GM23338 (cell line): Measurements from ENCODE around the gene FOLR1. TPM values are rescaled to one million over a fixed set of nuclear protein-coding genes. Genes with fewer than 3 reads are reported as not detected.
A peak's percentile ranks its signal among the peaks of the same experiment; 100 is the strongest.

Source experiments
- ATAC-seq: fragments of 200-7000 bp; cut with Tn5 transposase; 3 replicates; pipeline ENCODE4 v1.9.1; 2020
- DNase-seq: peaks from one replicate; pipeline ENCODE4 v3.0.0-alpha.2; 2015; ENCODE audit warnings: low spot score
- H2AFZ ChIP-seq: fragments of 200-600 bp; sonication (generic); 2 replicates; pipeline ENCODE4 v1.8.0; 2016; ENCODE audit warnings: antibody characterized with exemption, mild to moderate bottlenecking, moderate library complexity
- H3F3A ChIP-seq: fragments of 200-600 bp; sonication (generic); replicated peaks from 2 replicates; pipeline ENCODE4 v1.8.0; 2017; ENCODE audit warnings: antibody characterized with exemption, mixed run types, low read depth
- H3K27ac ChIP-seq: fragments of 200-600 bp; sonication (generic); 2 replicates; pipeline ENCODE4 v1.6.1; 2016; ENCODE audit warnings: low read depth
- H3K27me3 ChIP-seq: fragments of 200-600 bp; sonication (generic); 2 replicates; pipeline ENCODE4 v1.8.0; 2016; ENCODE audit warnings: mild to moderate bottlenecking, mixed run types, moderate library complexity; ENCODE audit not compliant: insufficient read depth
- H3K36me3 ChIP-seq: fragments of 200-600 bp; sonication (generic); 2 replicates; pipeline ENCODE4 v1.8.0; 2016; ENCODE audit warnings: mild to moderate bottlenecking; ENCODE audit not compliant: insufficient read depth
- H3K4me1 ChIP-seq: fragments of 200-600 bp; sonication (generic); 2 replicates; pipeline ENCODE4 v1.8.0; 2016; ENCODE audit warnings: mild to moderate bottlenecking, moderate library complexity; ENCODE audit not compliant: insufficient read depth
- H3K4me2 ChIP-seq: fragments of 200-600 bp; sonication (generic); 2 replicates; pipeline ENCODE4 v1.7.1; 2017; ENCODE audit warnings: mixed run types
- H3K4me3 ChIP-seq: fragments of 200-600 bp; sonication (generic); 2 replicates; pipeline ENCODE4 v1.6.1; 2016; ENCODE audit warnings: mixed run types
- H3K79me2 ChIP-seq: fragments of 200-600 bp; sonication (generic); replicated peaks from 2 replicates; pipeline ENCODE4 v1.8.0; 2017; ENCODE audit warnings: mild to moderate bottlenecking; ENCODE audit not compliant: insufficient read depth
- H3K9me2 ChIP-seq: fragments of 200-600 bp; sonication (generic); 2 replicates; pipeline ENCODE4 v1.8.0; 2017; ENCODE audit not compliant: insufficient read depth
- H4K20me1 ChIP-seq: fragments of 200-600 bp; sonication (generic); replicated peaks from 2 replicates; pipeline ENCODE4 v1.8.0; 2017; ENCODE audit warnings: mild to moderate bottlenecking; ENCODE audit not compliant: insufficient read depth
- H3K27ac Mint-ChIP-seq: 2 replicates; pipeline ENCODE4 v1.8.0; 2020; ENCODE audit warnings: inconsistent platforms, mild to moderate bottlenecking, moderate library complexity, mixed read lengths
- H3K27me3 Mint-ChIP-seq: 3 replicates; pipeline ENCODE4 v1.8.0; 2022; ENCODE audit warnings: low read depth, mild to moderate bottlenecking, moderate library complexity, mixed read lengths, inconsistent platforms; ENCODE audit not compliant: insufficient read depth, poor library complexity
- H3K36me3 Mint-ChIP-seq: 3 replicates; pipeline ENCODE4 v1.8.0; 2021; ENCODE audit warnings: low read depth, mild to moderate bottlenecking, inconsistent platforms, moderate library complexity, mixed read lengths
- H3K4me1 Mint-ChIP-seq: 3 replicates; pipeline ENCODE4 v1.8.0; 2020; ENCODE audit warnings: mild to moderate bottlenecking, inconsistent platforms, mixed read lengths
- H3K4me3 Mint-ChIP-seq: 3 replicates; pipeline ENCODE4 v1.8.0; 2021; ENCODE audit warnings: moderate library complexity, mild to moderate bottlenecking, inconsistent platforms, mixed read lengths
- H3K9me3 Mint-ChIP-seq: 3 replicates; pipeline ENCODE4 v1.8.0; 2020; ENCODE audit warnings: moderate library complexity, mild to moderate bottlenecking, inconsistent platforms, mixed read lengths
- CREB1 ChIP-seq: fragments of 250-450 bp; sonication (Bioruptor Pico); IDR thresholded peaks from 2 replicates; pipeline ENCODE4 v1.5.0; 2020; ENCODE audit warnings: low read depth, mild to moderate bottlenecking, moderate library complexity
- CTCF ChIP-seq, 2 experiments: fragments of 200-600 bp in 1 of 2; sonication (generic) in 1 of 2; conservative IDR thresholded peaks; 2 replicates each; pipeline versions ENCODE4 v1.5.1 to v1.6.1; 2016 to 2017; ENCODE audit warnings: antibody characterized with exemption in 2 of 2, low read depth in 2 of 2, mild to moderate bottlenecking in 2 of 2, moderate library complexity in 1 of 2
- ETS1 ChIP-seq: IDR thresholded peaks from 2 replicates; pipeline ENCODE4 v1.6.1; 2016; ENCODE audit warnings: antibody characterized with exemption
- EZH2 ChIP-seq: fragments of 200-600 bp; sonication (generic); IDR thresholded peaks from one replicate; pipeline ENCODE4 v1.8.0; 2017; ENCODE audit warnings: antibody characterized with exemption, mild to moderate bottlenecking, low read depth; ENCODE audit not compliant: unreplicated experiment
- NANOG ChIP-seq: IDR thresholded peaks from 2 replicates; pipeline ENCODE4 v1.6.1; 2016; ENCODE audit warnings: antibody characterized with exemption, borderline replicate concordance
- POLR2AphosphoS5 ChIP-seq: IDR thresholded peaks from 2 replicates; pipeline ENCODE4 v1.6.1; 2016; ENCODE audit warnings: antibody characterized with exemption, low read depth
- ZNF331 ChIP-seq: fragments of 250-450 bp; sonication (Bioruptor Pico); IDR thresholded peaks from 2 replicates; pipeline ENCODE4 v1.5.0; 2020; ENCODE audit warnings: low read depth, mild to moderate bottlenecking, moderate library complexity
- polyA plus RNA-seq: library from polyadenylated mRNA; unstranded; fragments of >200 nt; fragmentation: Nextera tagmentation; extraction: Ambion mirVana; gene quantifications from 2 replicates; pipeline ENCODE4 v1.2.1, GENCODE V29; 2016
- total RNA-seq: library from RNA; depleted of rRNA; stranded (reverse); fragments of >200 nt; shearing (Covaris generic); gene quantifications from 2 replicates; pipeline ENCODE4 v1.2.3, GENCODE V29; 2014

Gene FOLR1
- total and polyA plus RNA-seq, 2 experiments from 2014 or later, result 0.42 TPM; not detected in 1

- no peak overlapping the region for H3K27ac Mint-ChIP-seq
- no peak overlapping the region for H3K4me3 ChIP-seq
These were observed 1.3 kb upstream of the FOLR1 start for GRCh38 chr11:72190631-72191071.

GRCh38 chr11:72195518-72196270 is 3.8 kb downstream of the FOLR1 start:
- no peaks in the 10 kb centered on the region; the same call in 2 of the 3 replicates for H3K9me3 Mint-ChIP-seq
- Histone ChIP-seq H2AFZ (0 out of 2 replicates have a peak overlapping the region, but pooled peaks have one; percentile 69), H3K27me3 (no peaks in the 10 kb centered on the region), H3K9me2 (no peaks in the 10 kb centered on the region), H4K20me1 (no peaks in the 10 kb centered on the region), H3K4me2 (no peak overlapping the region), H3K27ac (no peak overlapping the region), H3K79me2 (no peaks in the 10 kb centered on the region), H3K4me1 (peaks cover 6% of the 10 kb centered on the region; the same call in 1 of the 2 replicates), H3K4me3 (no peak overlapping the region), H3F3A (no peaks in the 10 kb centered on the region), H3K36me3 (no peaks in the 10 kb centered on the region)
- H3K27ac Mint-ChIP-seq, result no peak overlapping the region
- no peak for ATAC-seq
- H3K36me3 Mint-ChIP-seq, result no peaks in the 10 kb centered on the region
- H3K4me3 Mint-ChIP-seq, result no peak overlapping the region
- no peak for DNase-seq
- peaks cover 11% of the 10 kb centered on the region for H3K27me3 Mint-ChIP-seq
- peaks cover 13% of the 10 kb centered on the region; the same call in 2 of the 3 replicates for H3K4me1 Mint-ChIP-seq
- TF ChIP-seq NANOG (no peak), ETS1 (no peak)

More at GRCh38 chr11:72190631-72191071, 1.3 kb upstream of the FOLR1 start:
- DNase-seq, result no peak
- Histone ChIP-seq H3K9me2 (no peaks in the 10 kb centered on the region), H3K36me3 (no peaks in the 10 kb centered on the region), H3K79me2 (no peaks in the 10 kb centered on the region), H4K20me1 (no peaks in the 10 kb centered on the region), H2AFZ (no peak overlapping the region), H3K4me2 (no peak overlapping the region), H3K27me3 (no peaks in the 10 kb centered on the region), H3K27ac (no peak overlapping the region), H3F3A (no peaks in the 10 kb centered on the region), H3K4me1 (peaks cover 6% of the 10 kb centered on the region; the same call in 1 of the 2 replicates)
- no peak overlapping the region for H3K4me3 Mint-ChIP-seq
- no peaks in the 10 kb centered on the region for H3K9me3 Mint-ChIP-seq
- peaks cover 7% of the 10 kb centered on the region for H3K27me3 Mint-ChIP-seq
- no peak for ATAC-seq
- H3K4me1 Mint-ChIP-seq, result peaks cover 16% of the 10 kb centered on the region; the same call in 2 of the 3 replicates
- no peaks in the 10 kb centered on the region for H3K36me3 Mint-ChIP-seq
- TF ChIP-seq ETS1, result no peak
- TF ChIP-seq CTCF (conservative IDR thresholded peaks at IDR 0.05; ENCODE audit: low read depth in 2 of 2), result no peak
- TF ChIP-seq EZH2, result no peak
- no peak for TF ChIP-seq CREB1
- no peak for TF ChIP-seq POLR2AphosphoS5
- no peak for TF ChIP-seq ZNF331
- no peak for TF ChIP-seq NANOG
